HepG2 (cell line): ENCODE results near the gene WNT1. TPM values are rescaled to one million over a fixed set of nuclear protein-coding genes. Genes with fewer than 3 reads are reported as not detected.
A peak's percentile ranks its signal among the peaks of the same experiment; 100 is the strongest.

Experiments
- ATAD3A ChIP-seq: sonication (generic); formaldehyde crosslinking; IDR thresholded peaks from 2 replicates; pipeline ENCODE4 v1.4.0; 2020; ENCODE audit warnings: missing genetic modification reagents
- HNRNPK ChIP-seq: fragments of 200-400 bp; formaldehyde crosslinking; IDR thresholded peaks from 2 replicates; pipeline ENCODE4 v1.6.1; 2018; ENCODE audit warnings: low read length, low read depth, moderate library complexity, mild to moderate bottlenecking; ENCODE audit not compliant: poor library complexity, severe bottlenecking
- KLF9 ChIP-seq: IDR thresholded peaks from 2 replicates; pipeline ENCODE4 v1.6.1; 2016; ENCODE audit warnings: low read depth
- PRDM15 ChIP-seq: sonication (generic); formaldehyde crosslinking; IDR thresholded peaks from 2 replicates; pipeline ENCODE4 v1.4.0; 2020; ENCODE audit warnings: missing genetic modification reagents
- RNF219 ChIP-seq: sonication (generic); formaldehyde crosslinking; IDR thresholded peaks from 2 replicates; pipeline ENCODE4 v1.5.0; 2020; ENCODE audit warnings: mild to moderate bottlenecking, missing genetic modification reagents
- THAP8 ChIP-seq: sonication (generic); formaldehyde crosslinking; IDR thresholded peaks from 2 replicates; pipeline ENCODE4 v1.5.1; 2020; ENCODE audit warnings: missing genetic modification reagents, mild to moderate bottlenecking, borderline replicate concordance
- THYN1 ChIP-seq: sonication (generic); formaldehyde crosslinking; IDR thresholded peaks from 2 replicates; pipeline ENCODE4 v1.8.1; 2023; ENCODE audit warnings: low read depth, mild to moderate bottlenecking, moderate library complexity, missing genetic modification reagents, borderline replicate concordance
- ZBTB40 ChIP-seq, 2 experiments: fragments of 450-650 bp in 1 of 2; sonication (generic) in 1 of 2; formaldehyde crosslinking in 1 of 2; IDR thresholded peaks; 2 replicates each; pipeline versions ENCODE4 v1.6.1 to v1.8.0; 2016 to 2022; ENCODE audit warnings: antibody characterized with exemption in 1 of 2, mild to moderate bottlenecking in 1 of 2, missing genetic modification reagents in 1 of 2
- ZNF253 ChIP-seq: sonication (generic); formaldehyde crosslinking; IDR thresholded peaks from 2 replicates; pipeline ENCODE4 v1.8.0; 2022; ENCODE audit warnings: mild to moderate bottlenecking, missing genetic modification reagents, borderline replicate concordance
- polyA plus RNA-seq, 8 experiments: library from polyadenylated mRNA; depleted of rRNA in 3 of 8; stranded (reverse) in 7 of 8; unstranded in 1 of 8; fragments of >200 nt; fragmentation: Illumina TruSeq in 4 of 8; extraction: Trizol in 4 of 8; gene quantifications; 2 replicates each; pipeline versions ENCODE4 v1.2.1 to v1.2.3, GENCODE V29; 2011 to 2016; ENCODE audit warnings: low read depth in 4 of 8, missing spikeins in 1 of 8, mixed read lengths in 1 of 8; ENCODE audit not compliant: insufficient read depth in 1 of 8
- total RNA-seq, 5 experiments: library from RNA; depleted of rRNA; stranded (reverse); fragments of >200 nt; fragmentation: Illumina TruSeq; extraction: Trizol; gene quantifications; 2 replicates each; pipeline ENCODE4 v1.2.3, GENCODE V29; 2016; ENCODE audit warnings: low read depth in 1 of 5

WNT1 gene
- total and polyA plus RNA-seq, 2 of the 13 experiments (the other 11 are each of a cell fraction or from before 2014, with no cell fraction given), result not detected

GRCh38 chr12:48998497-48999353 is 20.6 kb downstream of the WNT1 start (continued):
- TF ChIP-seq RNF219, result peak; percentile 26; the same call in 1 of the 2 replicates
- TF ChIP-seq PRDM15 (CRISPR knock-in tag), result peak; percentile 30; the same call in 1 of the 2 replicates
- TF ChIP-seq ZNF253 (CRISPR knock-in tag), result peak; percentile 97
- TF ChIP-seq ATAD3A, result no peak
- no peak for TF ChIP-seq ZBTB40 (IDR thresholded peaks at IDR 0.05)
- TF ChIP-seq ZBTB40 (CRISPR knock-in tag; IDR thresholded peaks at IDR 0.05), result peak; percentile 86; the same call in 1 of the 2 replicates
- TF ChIP-seq HNRNPK, result no peak
- TF ChIP-seq THAP8, result peak; percentile 67; the same call in 1 of the 2 replicates
- no peak for TF ChIP-seq KLF9
- TF ChIP-seq THYN1, result no peak
